ENCODE results near the gene DLL3.
A peak's percentile ranks its signal among the peaks of the same experiment; 100 is the strongest.

DLL3 gene

DNA sequence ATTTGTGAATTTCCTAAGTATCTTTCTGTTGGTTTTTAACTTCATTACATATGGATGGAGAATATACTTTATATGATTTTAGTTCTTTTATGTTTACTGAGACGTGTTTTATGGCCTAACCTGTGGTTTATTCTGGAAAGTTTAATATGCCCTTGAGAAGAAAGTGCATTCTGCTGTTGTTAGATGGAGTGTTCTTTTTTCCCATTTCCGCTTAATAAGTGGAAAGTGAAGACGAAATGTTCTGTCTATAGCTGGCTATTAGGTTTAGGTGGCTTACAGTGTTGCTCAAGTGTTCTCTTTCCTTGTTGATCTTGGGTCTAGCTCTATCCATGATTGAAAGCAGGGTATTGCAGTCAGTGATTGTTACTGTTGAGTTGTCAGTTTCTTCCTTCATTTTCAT lies 35.3 kb upstream of the DLL3 start:
- TF ChIP-seq PRDM1 (tag by site-specific recombination; IDR thresholded peaks at IDR 0.05) (peak; percentile 79), ZNF398 (tag by site-specific recombination; IDR thresholded peaks at IDR 0.05) (no peak)
- ChIA-PET POLR2A (interaction anchor here (2.2 to 5.6 kb wide), 2 partner anchors 18 to 28 kb away, joined by 6 to 37 read pairs; partner anchors contain the start of genes RPS16 and SUPT5H), CTCF (interaction anchor here (0.7 to 9.9 kb wide), 6 partner anchors 9 to 1221 kb away, joined by 3 to 84 read pairs (median 4); partner anchors contain the start of genes EID2B and PLEKHG2)
- Histone ChIP-seq H3K4me1 (ENCODE audit: control insufficient read depth, insufficient read depth, low read length) (no peaks in the 10 kb centered on the region), H3K4me3 (ENCODE audit: low read depth, low read length) (no peak overlapping the region), H3K27ac (ENCODE audit: extremely low read depth, low read depth, low read length) (peak overlapping the region; percentile 16; the same call in 1 of the 2 replicates), H3K9me3 (ENCODE audit: control insufficient read depth, insufficient read depth, low read depth, low read length) (no peaks in the 10 kb centered on the region; the same call in 1 of the 2 replicates), H3K36me3 (ENCODE audit: control insufficient read depth in 2 of 2, insufficient read depth in 1 of 2, low read length in 2 of 2) (peaks cover 87 to 100% of the 10 kb centered on the region in 2 experiments)

- no peaks in the 10 kb centered on the region for H3K9me3 ChIP-seq (ENCODE audit: control insufficient read depth, insufficient read depth, low read depth, low read length)
- ChIA-PET CTCF (interaction anchor here (1.0 to 9.9 kb wide), 4 partner anchors 9 to 66 kb away, joined by 3 to 84 read pairs (median 3); partner anchors contain the start of gene EID2B), POLR2A (interaction anchor here (0.9 to 2.3 kb wide), 3 partner anchors 21 to 73 kb away, joined by 3 to 13 read pairs (median 3); partner anchors contain the start of genes RPS16 and SUPT5H)
- TF ChIP-seq SP3 (tag by site-specific recombination; IDR thresholded peaks at IDR 0.05) = no peak
- TF ChIP-seq ZNF2 (tag by site-specific recombination; IDR thresholded peaks at IDR 0.05) = no peak
- no peak for TF ChIP-seq ZNF514 (tag by site-specific recombination; IDR thresholded peaks at IDR 0.05)
- peak; percentile 51 for TF ChIP-seq EGR2 (tag by site-specific recombination; IDR thresholded peaks at IDR 0.05; ENCODE audit: low read depth)
- no peak overlapping the region for H3K4me3 ChIP-seq (ENCODE audit: low read depth, low read length)
- no peak overlapping the region for H3K27ac ChIP-seq (ENCODE audit: extremely low read depth, low read depth, low read length)
- no peaks in the 10 kb centered on the region for H3K4me1 ChIP-seq (ENCODE audit: control insufficient read depth, insufficient read depth, low read length)
- peaks cover 87 to 100% of the 10 kb centered on the region in 2 experiments for H3K36me3 ChIP-seq (ENCODE audit: control insufficient read depth in 2 of 2, insufficient read depth in 1 of 2, low read length in 2 of 2)
Measured at GRCh38 chr19:39465956-39466747, 32.6 kb upstream of the DLL3 start.

DNA sequence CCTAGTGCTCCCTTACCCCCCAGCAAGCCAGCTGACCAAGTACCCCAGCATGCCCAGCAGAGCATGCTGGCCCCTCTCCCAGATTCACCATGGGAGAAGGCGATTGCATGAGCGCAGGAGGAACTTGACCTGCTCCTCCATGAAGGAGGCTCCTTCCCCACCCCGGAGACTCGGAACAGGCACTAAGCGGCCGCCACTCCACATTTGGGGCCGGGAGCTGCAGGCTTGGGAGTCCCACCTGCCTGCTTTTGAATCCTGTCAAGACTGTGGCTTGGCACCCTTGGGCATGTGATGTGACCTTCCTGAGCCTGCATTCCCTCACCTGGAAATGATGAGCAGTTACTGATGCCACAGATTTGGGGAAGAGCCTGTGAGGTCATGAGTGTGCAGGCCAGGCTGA lies 30.8 kb upstream of the DLL3 start:
- no peak for TF ChIP-seq ZNF239 (tag by site-specific recombination; IDR thresholded peaks at IDR 0.05)
- TF ChIP-seq ZNF16 (tag by site-specific recombination; IDR thresholded peaks at IDR 0.05; ENCODE audit: low read depth) = no peak
- no peak for TF ChIP-seq ZNF530 (tag by site-specific recombination; IDR thresholded peaks at IDR 0.05; ENCODE audit: low read depth)
- no peak for TF ChIP-seq ZNF449 (tag by site-specific recombination; IDR thresholded peaks at IDR 0.05)
- no peak for TF ChIP-seq ZNF202 (tag by site-specific recombination; IDR thresholded peaks at IDR 0.05; ENCODE audit: borderline replicate concordance)
- TF ChIP-seq, protein P1, sequence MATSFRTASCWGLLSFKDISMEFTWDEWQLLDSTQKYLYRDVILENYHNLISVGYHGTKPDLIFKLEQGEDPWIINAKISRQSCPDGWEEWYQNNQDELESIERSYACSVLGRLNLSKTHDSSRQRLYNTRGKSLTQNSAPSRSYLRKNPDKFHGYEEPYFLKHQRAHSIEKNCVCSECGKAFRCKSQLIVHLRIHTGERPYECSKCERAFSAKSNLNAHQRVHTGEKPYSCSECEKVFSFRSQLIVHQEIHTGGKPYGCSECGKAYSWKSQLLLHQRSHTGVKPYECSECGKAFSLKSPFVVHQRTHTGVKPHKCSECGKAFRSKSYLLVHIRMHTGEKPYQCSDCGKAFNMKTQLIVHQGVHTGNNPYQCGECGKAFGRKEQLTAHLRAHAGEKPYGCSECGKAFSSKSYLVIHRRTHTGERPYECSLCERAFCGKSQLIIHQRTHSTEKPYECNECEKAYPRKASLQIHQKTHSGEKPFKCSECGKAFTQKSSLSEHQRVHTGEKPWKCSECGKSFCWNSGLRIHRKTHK (tag by site-specific recombination; IDR thresholded peaks at IDR 0.05) = no peak
- no peak for TF ChIP-seq ZNF629 (tag by site-specific recombination; IDR thresholded peaks at IDR 0.05)
- no peak for TF ChIP-seq ZNF211 (tag by site-specific recombination; IDR thresholded peaks at IDR 0.05; ENCODE audit: low read depth)
- TF ChIP-seq ZNF426 (tag by site-specific recombination; IDR thresholded peaks at IDR 0.05) = no peak
- TF ChIP-seq CTCF (tag by site-specific recombination; IDR thresholded peaks at IDR 0.05) = no peak
- no peak for TF ChIP-seq ZNF830 (tag by site-specific recombination; IDR thresholded peaks at IDR 0.05; ENCODE audit: low read depth)
- no peak for TF ChIP-seq ZNF501 (tag by site-specific recombination; IDR thresholded peaks at IDR 0.05)
- POLR2A ChIA-PET = interaction anchor here (0.8 to 3.0 kb wide), 4 partner anchors 11 to 36 kb away, joined by 3 to 11 read pairs (median 6); partner anchors contain the start of genes RPS16 and TIMM50
- Histone ChIP-seq H3K36me3 (ENCODE audit: control insufficient read depth in 2 of 2, insufficient read depth in 1 of 2, low read length in 2 of 2) (peaks cover 94 to 100% of the 10 kb centered on the region in 2 experiments), H3K4me3 (ENCODE audit: low read depth, low read length) (no peak overlapping the region), H3K4me1 (ENCODE audit: control insufficient read depth, insufficient read depth, low read length) (no peaks in the 10 kb centered on the region), H3K9me3 (ENCODE audit: control insufficient read depth, insufficient read depth, low read depth, low read length) (no peaks in the 10 kb centered on the region), H3K27ac (ENCODE audit: extremely low read depth, low read depth, low read length) (no peak overlapping the region)
- CTCF ChIA-PET = interaction anchor here (0.6 to 9.9 kb wide), 4 partner anchors 7 to 204 kb away, joined by 3 to 84 read pairs (median 14); partner anchors contain the start of gene EID2B
